H9 (cell line): Measurements from ENCODE around the gene DTYMK. TPM values are rescaled to one million over a fixed set of nuclear protein-coding genes. Genes with fewer than 3 reads are reported as not detected.

Experiments
- DNase-seq: peaks from one replicate; pipeline ENCODE4 v3.0.0-alpha.2; 2017
- H2AFZ ChIP-seq: one replicate; pipeline ENCODE4 v1.6.1; 2013; ENCODE audit warnings: mild to moderate bottlenecking, low read length, control low read depth, moderate library complexity
- H2AK5ac ChIP-seq: 2 replicates; pipeline ENCODE4 v1.6.1; 2013; ENCODE audit warnings: low read length, control low read depth, mixed read lengths; ENCODE audit not compliant: insufficient read length
- H2BK120ac ChIP-seq: one replicate; pipeline ENCODE4 v1.6.1; 2013; ENCODE audit warnings: low read depth, mild to moderate bottlenecking, low read length, control low read depth, inconsistent platforms; ENCODE audit not compliant: poor library complexity, severe bottlenecking
- H2BK12ac ChIP-seq: 2 replicates; pipeline ENCODE4 v1.6.1; 2013; ENCODE audit warnings: low read length, control low read depth, mixed read lengths, low read depth; ENCODE audit not compliant: insufficient read length
- H2BK15ac ChIP-seq: 2 replicates; pipeline ENCODE4 v1.6.1; 2013; ENCODE audit warnings: low read depth, low read length, control low read depth
- H2BK20ac ChIP-seq: one replicate; pipeline ENCODE4 v1.6.1; 2013; ENCODE audit warnings: low read depth, mild to moderate bottlenecking, low read length, control low read depth, inconsistent platforms; ENCODE audit not compliant: poor library complexity, severe bottlenecking
- H2BK5ac ChIP-seq: 2 replicates; pipeline ENCODE4 v1.6.1; 2013; ENCODE audit warnings: low read length, control low read depth, mixed read lengths; ENCODE audit not compliant: insufficient read length
- H3K14ac ChIP-seq: 2 replicates; pipeline ENCODE4 v1.6.1; 2013; ENCODE audit warnings: low read length, control low read depth; ENCODE audit not compliant: insufficient read depth
- H3K18ac ChIP-seq: 2 replicates; pipeline ENCODE4 v1.6.1; 2013; ENCODE audit warnings: low read depth, mild to moderate bottlenecking, mixed read lengths, low read length, control low read depth; ENCODE audit not compliant: insufficient read length
- H3K23ac ChIP-seq: 2 replicates; pipeline ENCODE4 v1.6.1; 2013; ENCODE audit warnings: low read length, control low read depth, mixed read lengths, low read depth; ENCODE audit not compliant: insufficient read length
- H3K23me2 ChIP-seq: 2 replicates; pipeline ENCODE4 v1.6.1; 2013; ENCODE audit warnings: low read depth, mild to moderate bottlenecking, mixed read lengths, low read length, control low read depth; ENCODE audit not compliant: insufficient read length, poor library complexity, severe bottlenecking
- H3K27ac ChIP-seq: 2 replicates; pipeline ENCODE4 v1.5.1; 2013; ENCODE audit warnings: low read length, control low read depth, mixed read lengths, low read depth; ENCODE audit not compliant: insufficient read length
- H3K27me3 ChIP-seq: 2 replicates; pipeline ENCODE4 v1.6.1; 2013; ENCODE audit warnings: low read length, control low read depth, inconsistent platforms; ENCODE audit not compliant: insufficient read depth
- H3K4ac ChIP-seq: 2 replicates; pipeline ENCODE4 v1.6.1; 2013; ENCODE audit warnings: low read depth, mild to moderate bottlenecking, control low read depth, inconsistent platforms, low read length, moderate library complexity
- H3K4me1 ChIP-seq: 2 replicates; pipeline ENCODE4 v1.6.1; 2013; ENCODE audit warnings: low read length, control low read depth, inconsistent platforms; ENCODE audit not compliant: insufficient read depth
- H3K4me2 ChIP-seq: 2 replicates; pipeline ENCODE4 v1.6.1; 2013; ENCODE audit warnings: low read length, control low read depth, mixed read lengths; ENCODE audit not compliant: insufficient read length, insufficient read depth
- H3K56ac ChIP-seq: 2 replicates; pipeline ENCODE4 v1.6.1; 2013; ENCODE audit warnings: low read depth, mild to moderate bottlenecking, mixed read lengths, low read length, control low read depth; ENCODE audit not compliant: insufficient read length
- H3K79me1 ChIP-seq: 2 replicates; pipeline ENCODE4 v1.6.1; 2013; ENCODE audit warnings: low read depth, mild to moderate bottlenecking, moderate library complexity, low read length, control low read depth, inconsistent platforms; ENCODE audit not compliant: insufficient read depth, poor library complexity, severe bottlenecking
- H3K79me2 ChIP-seq: 2 replicates; pipeline ENCODE4 v1.6.1; 2013; ENCODE audit warnings: low read length, control low read depth, inconsistent platforms; ENCODE audit not compliant: insufficient read depth
- H3K9ac ChIP-seq: 2 replicates; pipeline ENCODE4 v1.6.1; 2013; ENCODE audit warnings: low read length, control low read depth, mixed read lengths; ENCODE audit not compliant: insufficient read length; ENCODE audit errors: extremely low read depth
- H3K9me3 ChIP-seq: one replicate; pipeline ENCODE4 v1.6.1; 2013; ENCODE audit warnings: low read depth, low read length, inconsistent platforms; ENCODE audit not compliant: control insufficient read depth
- H3T11ph ChIP-seq: one replicate; pipeline ENCODE4 v1.6.1; 2013; ENCODE audit warnings: mild to moderate bottlenecking, low read length, control low read depth, inconsistent platforms
- H4K20me1 ChIP-seq: one replicate; pipeline ENCODE4 v1.6.1; 2013; ENCODE audit not compliant: control insufficient read depth, insufficient read length, insufficient read depth
- H4K5ac ChIP-seq: 2 replicates; pipeline ENCODE4 v1.6.1; 2013; ENCODE audit warnings: low read depth, mild to moderate bottlenecking, mixed read lengths, low read length, control low read depth; ENCODE audit not compliant: insufficient read length
- H4K8ac ChIP-seq: replicated peaks from 2 replicates; pipeline ENCODE4 v1.6.1; 2013; ENCODE audit warnings: low read length, control low read depth, mixed read lengths, low read depth; ENCODE audit not compliant: insufficient read length
- H4K91ac ChIP-seq: 2 replicates; pipeline ENCODE4 v1.6.1; 2013; ENCODE audit warnings: low read depth, mild to moderate bottlenecking, moderate library complexity, mixed read lengths, low read length, control low read depth; ENCODE audit not compliant: insufficient read length
- H3K27ac Mint-ChIP-seq, 3 experiments: 2 replicates in 2 of 3; 3 replicates in 1 of 3; pipeline ENCODE4 v1.8.0; 2020 to 2021; ENCODE audit warnings: mixed read lengths in 3 of 3, mild to moderate bottlenecking in 1 of 3, moderate library complexity in 1 of 3
- H3K27me3 Mint-ChIP-seq: 2 replicates; pipeline ENCODE4 v1.8.0; 2021; ENCODE audit warnings: low read depth, mild to moderate bottlenecking, moderate library complexity, mixed read lengths
- H3K36me3 Mint-ChIP-seq, 3 experiments: 2 replicates in 2 of 3; 3 replicates in 1 of 3; pipeline ENCODE4 v1.8.0; 2020 to 2021; ENCODE audit warnings: low read depth in 3 of 3, mixed read lengths in 3 of 3; ENCODE audit not compliant: insufficient read depth in 1 of 3
- H3K4me1 Mint-ChIP-seq, 2 experiments: 2 replicates each; pipeline ENCODE4 v1.8.0; 2020; ENCODE audit warnings: mixed read lengths in 2 of 2
- H3K4me3 Mint-ChIP-seq, 2 experiments: 2 replicates in 1 of 2; 3 replicates in 1 of 2; pipeline ENCODE4 v1.8.0; 2020 to 2021; ENCODE audit warnings: mild to moderate bottlenecking in 2 of 2, mixed read lengths in 2 of 2, moderate library complexity in 1 of 2
- H3K9me3 Mint-ChIP-seq, 2 experiments: 2 replicates in 1 of 2; 3 replicates in 1 of 2; pipeline ENCODE4 v1.8.0; 2020; ENCODE audit warnings: mild to moderate bottlenecking in 2 of 2, mixed read lengths in 2 of 2, moderate library complexity in 1 of 2
- CTCF ChIP-seq: fragments of 200-600 bp; sonication (generic); conservative IDR thresholded peaks from 3 replicates; pipeline ENCODE4 v1.8.0; 2021; ENCODE audit warnings: antibody characterized with exemption, mild to moderate bottlenecking
- WGBS: extraction: QIAGEN DNeasy Blood & Tissue Kit; methylation state at CpG from one replicate; pipeline ENCODE4 v1.1.7; 2013; ENCODE audit warnings: missing lambda C conversion rate, low lambda C conversion rate, mixed read lengths; ENCODE audit not compliant: insufficient read length; ENCODE audit errors: extremely low coverage; 5-methylcytosine and 5-hydroxymethylcytosine counted together
- total RNA-seq: library from RNA; stranded (reverse); gene quantifications from 2 replicates; pipeline ENCODE4 v1.2.1, GENCODE V29; 2021

DTYMK gene
- total RNA-seq, 1 experiment from 2014 or later: 76.0 TPM

DNA sequence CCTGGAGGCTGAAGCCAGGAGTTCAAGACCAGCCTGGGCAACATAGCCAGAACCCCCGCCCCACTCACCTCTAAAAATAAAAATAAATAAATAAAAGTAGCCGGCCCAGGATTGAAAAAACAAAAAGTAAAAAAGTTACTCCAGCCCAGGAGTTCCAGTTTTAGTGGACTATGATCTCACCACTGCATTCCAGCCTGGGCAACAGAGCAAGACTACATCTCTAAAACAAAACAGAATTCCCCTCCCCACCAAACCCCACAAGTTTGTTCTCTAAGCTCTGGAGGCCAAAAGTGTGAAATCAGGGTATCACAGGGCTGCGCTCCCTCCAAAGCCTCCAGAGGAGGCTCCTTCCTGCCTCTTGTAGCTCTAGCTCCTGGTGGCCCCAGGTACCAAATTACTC is 49.5 kb upstream of the DTYMK start:
- Histone ChIP-seq H2BK120ac (no peak overlapping the region), H3K4ac (no peak overlapping the region), H3T11ph (no peak overlapping the region), H2BK20ac (no peak overlapping the region), H3K27me3 (no peaks in the 10 kb centered on the region), H3K14ac (no peak overlapping the region), H4K20me1 (peaks cover 6% of the 10 kb centered on the region), H3K9me3 (no peaks in the 10 kb centered on the region), H3K79me2 (no peaks in the 10 kb centered on the region), H3K79me1 (no peaks in the 10 kb centered on the region), H2AK5ac (no peak overlapping the region), H4K8ac (no peak overlapping the region), H3K23me2 (peaks cover 12% of the 10 kb centered on the region), H3K4me1 (no peaks in the 10 kb centered on the region), H2BK12ac (no peak overlapping the region), H2AFZ (no peak overlapping the region), H4K91ac (no peak overlapping the region), H2BK15ac (no peak overlapping the region), H3K18ac (no peak overlapping the region), H3K4me2 (no peak overlapping the region), H3K9ac (no peak overlapping the region), H4K5ac (no peak overlapping the region), H3K56ac (no peak overlapping the region), H2BK5ac (no peak overlapping the region), H3K27ac (no peak overlapping the region), H3K23ac (no peak overlapping the region)
- no peak overlapping the region for H3K27ac Mint-ChIP-seq
- 0 out of 4 replicates have a peak, but pooled peaks cover 0 to 2% of the 10 kb centered on the region in 2 experiments for H3K4me1 Mint-ChIP-seq
- peaks cover 0 to 4% (median under 1%) of the 10 kb centered on the region in 3 experiments; a peak in 2 of 7 replicates for H3K36me3 Mint-ChIP-seq
- no peak for TF ChIP-seq CTCF
- no CpG with 5 or more reads among the region's 3 CpGs for WGBS
- peaks cover 22% of the 10 kb centered on the region for H3K27me3 Mint-ChIP-seq
- H3K4me3 Mint-ChIP-seq: peak overlapping the region; percentile 73 to 84
- no peaks in the 10 kb centered on the region for H3K9me3 Mint-ChIP-seq
- DNase-seq: no peak
